ENCODE results near the gene PRKCE. TPM values are rescaled to one million over a fixed set of nuclear protein-coding genes. Genes with fewer than 3 reads are reported as not detected.

The PRKCE gene
- polyA plus RNA-seq, 3 donors, result 1.3 to 7.7 (median 2.3) TPM

DNA sequence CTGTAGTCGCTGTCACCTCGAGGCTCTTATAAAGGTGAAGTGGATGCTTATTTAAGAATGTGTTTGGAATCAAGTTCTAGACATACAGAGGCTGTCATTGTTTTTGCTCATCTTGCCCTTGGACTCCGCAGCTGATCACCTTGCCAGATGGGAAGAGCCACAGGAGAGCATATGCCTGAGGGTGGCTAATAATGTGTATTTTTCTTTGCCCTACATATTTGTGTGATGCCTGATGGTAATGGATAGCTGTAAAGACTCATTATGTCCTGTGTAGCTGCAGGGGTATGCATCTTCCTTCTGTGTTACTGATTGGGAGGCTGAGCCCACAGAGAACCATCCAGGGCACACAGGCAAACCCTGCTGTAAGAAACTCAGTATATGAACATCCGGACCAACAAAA is 61.7 kb downstream of the PRKCE start:
- no peak overlapping the region for H3K9ac ChIP-seq (ENCODE audit: insufficient read depth, low read length, poor library complexity, severe bottlenecking)
- Mint-ChIP-seq H3K9me3 (peaks cover 12 to 29% (median 15%) of the 10 kb centered on the region in 7 donors), H3K36me3 (peaks cover 12 to 16% of the 10 kb centered on the region in 2 donors), H3K27me3 (ENCODE audit: low read depth in 3 of 3) (no peaks in the 10 kb centered on the region), H3K4me3 (no peak overlapping the region), H3K27ac (no peak overlapping the region), H3K4me1 (peaks cover 7% of the 10 kb centered on the region)
- H3K27me3 ChIP-seq (ENCODE audit: control insufficient read depth in 2 of 2, insufficient read depth in 2 of 2, low read length in 2 of 2), result no peaks in the 10 kb centered on the region
- WGBS (ENCODE audit: insufficient coverage), result 86% methylated on average over 1 of the region's 4 CpGs
- no peak overlapping the region for H3K27ac ChIP-seq (ENCODE audit: low read depth in 1 of 2, low read length in 2 of 2)
- no peaks in the 10 kb centered on the region for H3K4me1 ChIP-seq (ENCODE audit: control insufficient read depth in 1 of 2, insufficient read depth in 2 of 2, low read length in 2 of 2)
- intact Hi-C loops (cut with micrococcal nuclease), result no loop called here
- TF ChIP-seq, protein P1, sequence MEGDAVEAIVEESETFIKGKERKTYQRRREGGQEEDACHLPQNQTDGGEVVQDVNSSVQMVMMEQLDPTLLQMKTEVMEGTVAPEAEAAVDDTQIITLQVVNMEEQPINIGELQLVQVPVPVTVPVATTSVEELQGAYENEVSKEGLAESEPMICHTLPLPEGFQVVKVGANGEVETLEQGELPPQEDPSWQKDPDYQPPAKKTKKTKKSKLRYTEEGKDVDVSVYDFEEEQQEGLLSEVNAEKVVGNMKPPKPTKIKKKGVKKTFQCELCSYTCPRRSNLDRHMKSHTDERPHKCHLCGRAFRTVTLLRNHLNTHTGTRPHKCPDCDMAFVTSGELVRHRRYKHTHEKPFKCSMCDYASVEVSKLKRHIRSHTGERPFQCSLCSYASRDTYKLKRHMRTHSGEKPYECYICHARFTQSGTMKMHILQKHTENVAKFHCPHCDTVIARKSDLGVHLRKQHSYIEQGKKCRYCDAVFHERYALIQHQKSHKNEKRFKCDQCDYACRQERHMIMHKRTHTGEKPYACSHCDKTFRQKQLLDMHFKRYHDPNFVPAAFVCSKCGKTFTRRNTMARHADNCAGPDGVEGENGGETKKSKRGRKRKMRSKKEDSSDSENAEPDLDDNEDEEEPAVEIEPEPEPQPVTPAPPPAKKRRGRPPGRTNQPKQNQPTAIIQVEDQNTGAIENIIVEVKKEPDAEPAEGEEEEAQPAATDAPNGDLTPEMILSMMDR (IDR thresholded peaks at IDR 0.05), result no peak
- H4K20me1 ChIP-seq (ENCODE audit: insufficient read depth, low read length), result peaks cover 4% of the 10 kb centered on the region
- no peak overlapping the region for H3K4me2 ChIP-seq (replicated peaks; ENCODE audit: extremely low read depth, low read length, poor library complexity, severe bottlenecking)
- no peak overlapping the region for H3K4me3 ChIP-seq (replicated peaks in 1 of 3; ENCODE audit: low read depth in 2 of 3, low read length in 3 of 3)
- H3K79me2 ChIP-seq (ENCODE audit: insufficient read depth, low read length), result no peaks in the 10 kb centered on the region
- peaks cover 0 to under 1% of the 10 kb centered on the region in 2 donors for H3K9me3 ChIP-seq (replicated peaks in 1 of 2; ENCODE audit: control insufficient read depth in 1 of 2, insufficient read depth in 1 of 2, low read length in 2 of 2)
- no peak overlapping the region for H2AFZ ChIP-seq (ENCODE audit: insufficient read depth, low read depth, low read length, poor library complexity, severe bottlenecking)
- peaks cover 0 to under 1% of the 10 kb centered on the region in 2 donors for H3K36me3 ChIP-seq (replicated peaks in 1 of 2; ENCODE audit: control insufficient read depth in 1 of 2, insufficient read depth in 2 of 2, low read length in 2 of 2)
- no peak for DNase-seq

DNA sequence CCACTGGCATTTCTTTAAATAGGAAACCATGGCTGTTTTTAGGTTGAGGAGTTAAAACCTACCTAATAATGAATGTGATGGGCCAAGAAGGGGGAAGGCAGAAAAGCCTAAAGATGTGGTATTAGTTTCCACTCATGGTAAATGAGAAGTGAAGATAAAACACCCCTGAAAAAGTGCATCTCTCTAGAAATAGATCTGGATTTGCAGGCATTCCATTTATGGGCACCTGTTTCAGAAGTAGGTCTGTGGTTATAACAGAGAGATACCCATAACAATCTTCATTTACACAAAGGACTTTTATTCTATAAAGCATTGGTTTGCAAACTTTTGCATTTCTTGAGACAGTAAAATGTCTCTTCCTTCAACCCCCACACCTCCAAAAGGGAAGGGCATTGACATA is 62.1 kb downstream of the PRKCE start:
- intact Hi-C loops (cut with micrococcal nuclease), result no loop called here
- H4K20me1 ChIP-seq (ENCODE audit: insufficient read depth, low read length), result peaks cover 4% of the 10 kb centered on the region
- no peak for DNase-seq
- Mint-ChIP-seq H3K4me1 (peaks cover 7% of the 10 kb centered on the region), H3K27me3 (ENCODE audit: low read depth in 3 of 3) (no peaks in the 10 kb centered on the region), H3K36me3 (peaks cover 7 to 12% of the 10 kb centered on the region in 2 donors), H3K27ac (no peak overlapping the region), H3K4me3 (no peak overlapping the region), H3K9me3 (peaks cover 9 to 24% (median 11%) of the 10 kb centered on the region in 7 donors)
- H3K9ac ChIP-seq (ENCODE audit: insufficient read depth, low read length, poor library complexity, severe bottlenecking), result no peak overlapping the region
- H3K27ac ChIP-seq (ENCODE audit: low read depth in 1 of 2, low read length in 2 of 2), result no peak overlapping the region
- H3K9me3 ChIP-seq (replicated peaks in 1 of 2; ENCODE audit: control insufficient read depth in 1 of 2, insufficient read depth in 1 of 2, low read length in 2 of 2), result no peaks in the 10 kb centered on the region
- no peaks in the 10 kb centered on the region for H3K4me1 ChIP-seq (ENCODE audit: control insufficient read depth in 1 of 2, insufficient read depth in 2 of 2, low read length in 2 of 2)
- H3K4me2 ChIP-seq (replicated peaks; ENCODE audit: extremely low read depth, low read length, poor library complexity, severe bottlenecking), result no peak overlapping the region
- no peak overlapping the region for H2AFZ ChIP-seq (ENCODE audit: insufficient read depth, low read depth, low read length, poor library complexity, severe bottlenecking)
- H3K79me2 ChIP-seq (ENCODE audit: insufficient read depth, low read length), result no peaks in the 10 kb centered on the region
- TF ChIP-seq, protein P1 (IDR thresholded peaks at IDR 0.05), result no peak
- no peak overlapping the region for H3K4me3 ChIP-seq (replicated peaks in 1 of 3; ENCODE audit: low read depth in 2 of 3, low read length in 3 of 3)
- no peaks in the 10 kb centered on the region for H3K27me3 ChIP-seq (ENCODE audit: control insufficient read depth in 2 of 2, insufficient read depth in 2 of 2, low read length in 2 of 2)
- H3K36me3 ChIP-seq (replicated peaks in 1 of 2; ENCODE audit: control insufficient read depth in 1 of 2, insufficient read depth in 2 of 2, low read length in 2 of 2), result no peaks in the 10 kb centered on the region
